ENCODE results near the gene GDPD5.
A peak's percentile ranks its signal among the peaks of the same experiment; 100 is the strongest.

Gene GDPD5

GRCh38 chr11:75479597-75480145, 46.1 kb downstream of the GDPD5 start:
- peaks cover 10 to 14% of the 10 kb centered on the region in 2 donors for H3K4me1 ChIP-seq (ENCODE audit: control insufficient read depth in 1 of 2, insufficient read depth in 2 of 2, low read length in 2 of 2)
- no peaks in the 10 kb centered on the region for H3K36me3 ChIP-seq (ENCODE audit: control insufficient read depth in 1 of 2, insufficient read depth in 2 of 2, low read length in 2 of 2)
- H3K27me3 ChIP-seq (ENCODE audit: control insufficient read depth in 1 of 2, insufficient read depth in 2 of 2, low read length in 2 of 2): no peaks in the 10 kb centered on the region
- no peak overlapping the region for H3K4me3 ChIP-seq (ENCODE audit: low read depth in 1 of 2, low read length in 2 of 2)
- H3K27ac ChIP-seq (ENCODE audit: low read depth, low read length): no peak overlapping the region
- no peaks in the 10 kb centered on the region for H3K9me3 ChIP-seq (ENCODE audit: control insufficient read depth in 1 of 2, low read length in 2 of 2)
- H3K9ac ChIP-seq (ENCODE audit: low read depth in 1 of 2, low read length in 2 of 2): no peak overlapping the region

- H3K27ac ChIP-seq (ENCODE audit: low read depth, low read length): no peak overlapping the region
- peaks cover 14 to 17% of the 10 kb centered on the region in 2 donors for H3K4me1 ChIP-seq (ENCODE audit: control insufficient read depth in 1 of 2, insufficient read depth in 2 of 2, low read length in 2 of 2)
- no peak overlapping the region for H3K4me3 ChIP-seq (ENCODE audit: low read depth in 1 of 2, low read length in 2 of 2)
- H3K27me3 ChIP-seq (ENCODE audit: control insufficient read depth in 1 of 2, insufficient read depth in 2 of 2, low read length in 2 of 2): no peaks in the 10 kb centered on the region
- H3K9ac ChIP-seq (ENCODE audit: low read depth in 1 of 2, low read length in 2 of 2): no peak overlapping the region
- H3K9me3 ChIP-seq (ENCODE audit: control insufficient read depth in 1 of 2, low read length in 2 of 2): no peaks in the 10 kb centered on the region
- no peaks in the 10 kb centered on the region for H3K36me3 ChIP-seq (ENCODE audit: control insufficient read depth in 1 of 2, insufficient read depth in 2 of 2, low read length in 2 of 2)
Measured at GRCh38 chr11:75478783-75479596, 46.8 kb downstream of the GDPD5 start.

- Histone ChIP-seq H3K4me3 (ENCODE audit: low read depth in 1 of 2, low read length in 2 of 2) (no peak overlapping the region), H3K27me3 (ENCODE audit: control insufficient read depth in 1 of 2, insufficient read depth in 2 of 2, low read length in 2 of 2) (no peaks in the 10 kb centered on the region), H3K4me1 (ENCODE audit: control insufficient read depth in 1 of 2, insufficient read depth in 2 of 2, low read length in 2 of 2) (peaks cover 14 to 18% of the 10 kb centered on the region in 2 donors), H3K9me3 (ENCODE audit: control insufficient read depth in 1 of 2, low read length in 2 of 2) (no peaks in the 10 kb centered on the region), H3K27ac (ENCODE audit: low read depth, low read length) (no peak overlapping the region), H3K36me3 (ENCODE audit: control insufficient read depth in 1 of 2, insufficient read depth in 2 of 2, low read length in 2 of 2) (no peaks in the 10 kb centered on the region), H3K9ac (ENCODE audit: low read depth in 1 of 2, low read length in 2 of 2) (no peak overlapping the region)
Measured at GRCh38 chr11:75477614-75477935, 48.2 kb downstream of the GDPD5 start.

- Histone ChIP-seq H3K27ac (ENCODE audit: low read depth, low read length) (no peak overlapping the region), H3K36me3 (ENCODE audit: control insufficient read depth in 1 of 2, insufficient read depth in 2 of 2, low read length in 2 of 2) (no peaks in the 10 kb centered on the region), H3K9ac (ENCODE audit: low read depth in 1 of 2, low read length in 2 of 2) (no peak overlapping the region), H3K9me3 (ENCODE audit: control insufficient read depth in 1 of 2, low read length in 2 of 2) (no peaks in the 10 kb centered on the region), H3K4me3 (ENCODE audit: low read depth in 1 of 2, low read length in 2 of 2) (no peak overlapping the region), H3K27me3 (ENCODE audit: control insufficient read depth in 1 of 2, insufficient read depth in 2 of 2, low read length in 2 of 2) (no peaks in the 10 kb centered on the region), H3K4me1 (ENCODE audit: control insufficient read depth in 1 of 2, insufficient read depth in 2 of 2, low read length in 2 of 2) (peaks cover 14 to 18% of the 10 kb centered on the region in 2 donors)
Measured at GRCh38 chr11:75476739-75477613, 48.8 kb downstream of the GDPD5 start.

- no peaks in the 10 kb centered on the region for H3K27me3 ChIP-seq (ENCODE audit: control insufficient read depth in 1 of 2, insufficient read depth in 2 of 2, low read length in 2 of 2)
- H3K9ac ChIP-seq (ENCODE audit: low read depth in 1 of 2, low read length in 2 of 2): no peak overlapping the region
- H3K4me1 ChIP-seq (ENCODE audit: control insufficient read depth in 1 of 2, insufficient read depth in 2 of 2, low read length in 2 of 2): peaks cover 14 to 18% of the 10 kb centered on the region in 2 donors
- no peak overlapping the region for H3K27ac ChIP-seq (ENCODE audit: low read depth, low read length)
- no peaks in the 10 kb centered on the region for H3K9me3 ChIP-seq (ENCODE audit: control insufficient read depth in 1 of 2, low read length in 2 of 2)
- H3K36me3 ChIP-seq (ENCODE audit: control insufficient read depth in 1 of 2, insufficient read depth in 2 of 2, low read length in 2 of 2): no peaks in the 10 kb centered on the region
- H3K4me3 ChIP-seq (ENCODE audit: low read depth in 1 of 2, low read length in 2 of 2): peak overlapping the region in 1 of 2 donors; percentile 17
Measured at GRCh38 chr11:75475767-75476650, 49.7 kb downstream of the GDPD5 start.

- Histone ChIP-seq H3K27me3 (ENCODE audit: control insufficient read depth in 1 of 2, insufficient read depth in 2 of 2, low read length in 2 of 2) (no peaks in the 10 kb centered on the region), H3K4me3 (ENCODE audit: low read depth in 1 of 2, low read length in 2 of 2) (peak overlapping the region in 1 of 2 donors; percentile 17), H3K36me3 (ENCODE audit: control insufficient read depth in 1 of 2, insufficient read depth in 2 of 2, low read length in 2 of 2) (no peaks in the 10 kb centered on the region), H3K27ac (ENCODE audit: low read depth, low read length) (no peak overlapping the region), H3K9ac (ENCODE audit: low read depth in 1 of 2, low read length in 2 of 2) (no peak overlapping the region), H3K9me3 (ENCODE audit: control insufficient read depth in 1 of 2, low read length in 2 of 2) (no peaks in the 10 kb centered on the region), H3K4me1 (ENCODE audit: control insufficient read depth in 1 of 2, insufficient read depth in 2 of 2, low read length in 2 of 2) (peaks cover 14 to 18% of the 10 kb centered on the region in 2 donors)
Measured at GRCh38 chr11:75474878-75475766, 50.6 kb downstream of the GDPD5 start.

- H3K27ac ChIP-seq (ENCODE audit: low read depth, low read length): no peak overlapping the region
- H3K4me3 ChIP-seq (ENCODE audit: low read depth in 1 of 2, low read length in 2 of 2): no peak overlapping the region
- H3K9ac ChIP-seq (ENCODE audit: low read depth in 1 of 2, low read length in 2 of 2): no peak overlapping the region
- H3K4me1 ChIP-seq (ENCODE audit: control insufficient read depth in 1 of 2, insufficient read depth in 2 of 2, low read length in 2 of 2): peaks cover 14 to 18% of the 10 kb centered on the region in 2 donors
- no peaks in the 10 kb centered on the region for H3K9me3 ChIP-seq (ENCODE audit: control insufficient read depth in 1 of 2, low read length in 2 of 2)
- no peaks in the 10 kb centered on the region for H3K27me3 ChIP-seq (ENCODE audit: control insufficient read depth in 1 of 2, insufficient read depth in 2 of 2, low read length in 2 of 2)
- H3K36me3 ChIP-seq (ENCODE audit: control insufficient read depth in 1 of 2, insufficient read depth in 2 of 2, low read length in 2 of 2): no peaks in the 10 kb centered on the region
Measured at GRCh38 chr11:75474240-75474639, 51.5 kb downstream of the GDPD5 start.

GRCh38 chr11:75473684-75474083, 52.1 kb downstream of the GDPD5 start:
- H3K9me3 ChIP-seq (ENCODE audit: control insufficient read depth in 1 of 2, low read length in 2 of 2): no peaks in the 10 kb centered on the region
- no peak overlapping the region for H3K27ac ChIP-seq (ENCODE audit: low read depth, low read length)
- no peaks in the 10 kb centered on the region for H3K27me3 ChIP-seq (ENCODE audit: control insufficient read depth in 1 of 2, insufficient read depth in 2 of 2, low read length in 2 of 2)
- H3K36me3 ChIP-seq (ENCODE audit: control insufficient read depth in 1 of 2, insufficient read depth in 2 of 2, low read length in 2 of 2): no peaks in the 10 kb centered on the region
- H3K4me1 ChIP-seq (ENCODE audit: control insufficient read depth in 1 of 2, insufficient read depth in 2 of 2, low read length in 2 of 2): peaks cover 14 to 18% of the 10 kb centered on the region in 2 donors
- H3K4me3 ChIP-seq (ENCODE audit: low read depth in 1 of 2, low read length in 2 of 2): no peak overlapping the region
- H3K9ac ChIP-seq (ENCODE audit: low read depth in 1 of 2, low read length in 2 of 2): no peak overlapping the region
